Measurements from ENCODE around the gene ARRB1. TPM values are rescaled to one million over a fixed set of nuclear protein-coding genes. Genes with fewer than 3 reads are reported as not detected.

The ARRB1 gene
- total RNA-seq, 1 donor from 2014 or later: 13.2 TPM

- Mint-ChIP-seq H3K9me3 (ENCODE audit: unreplicated experiment) (no peaks in the 10 kb centered on the region), H3K4me3 (ENCODE audit: unreplicated experiment) (no peak overlapping the region), H3K27ac (ENCODE audit: unreplicated experiment) (no peak overlapping the region), H3K36me3 (ENCODE audit: unreplicated experiment) (peaks cover 1% of the 10 kb centered on the region), H3K4me1 (ENCODE audit: unreplicated experiment) (peaks cover 2% of the 10 kb centered on the region), H3K27me3 (ENCODE audit: unreplicated experiment) (peaks cover 12% of the 10 kb centered on the region)
- no peak for TF ChIP-seq CTCF (IDR thresholded peaks at IDR 0.05)
- no peak for DNase-seq (ENCODE audit: extremely low spot score, unreplicated experiment)
These were observed 42.8 kb upstream of the ARRB1 start for GRCh38 chr11:75394085-75394840.

- TF ChIP-seq CTCF (IDR thresholded peaks at IDR 0.05): no peak
- H3K9me3 Mint-ChIP-seq (ENCODE audit: unreplicated experiment): no peaks in the 10 kb centered on the region
- H3K4me1 Mint-ChIP-seq (ENCODE audit: unreplicated experiment): peaks cover 15% of the 10 kb centered on the region
- H3K27me3 Mint-ChIP-seq (ENCODE audit: unreplicated experiment): peaks cover 3% of the 10 kb centered on the region
- no peaks in the 10 kb centered on the region for H3K36me3 Mint-ChIP-seq (ENCODE audit: unreplicated experiment)
- no peak overlapping the region for H3K4me3 Mint-ChIP-seq (ENCODE audit: unreplicated experiment)
- DNase-seq (ENCODE audit: extremely low spot score, unreplicated experiment): no peak
- no peak overlapping the region for H3K27ac Mint-ChIP-seq (ENCODE audit: unreplicated experiment)
These were observed 38.5 kb upstream of the ARRB1 start for GRCh38 chr11:75389925-75390324.

GRCh38 chr11:75389276-75389605, 37.8 kb upstream of the ARRB1 start:
- TF ChIP-seq CTCF (IDR thresholded peaks at IDR 0.05): no peak
- Mint-ChIP-seq H3K9me3 (ENCODE audit: unreplicated experiment) (no peaks in the 10 kb centered on the region), H3K36me3 (ENCODE audit: unreplicated experiment) (no peaks in the 10 kb centered on the region), H3K27me3 (ENCODE audit: unreplicated experiment) (peaks cover 3% of the 10 kb centered on the region), H3K27ac (ENCODE audit: unreplicated experiment) (no peak overlapping the region), H3K4me1 (ENCODE audit: unreplicated experiment) (peaks cover 17% of the 10 kb centered on the region), H3K4me3 (ENCODE audit: unreplicated experiment) (no peak overlapping the region)
- no peak for DNase-seq (ENCODE audit: extremely low spot score, unreplicated experiment)

- TF ChIP-seq CTCF (IDR thresholded peaks at IDR 0.05): peak; percentile 85
- Mint-ChIP-seq H3K36me3 (ENCODE audit: unreplicated experiment) (no peaks in the 10 kb centered on the region), H3K4me3 (ENCODE audit: unreplicated experiment) (no peak overlapping the region), H3K27me3 (ENCODE audit: unreplicated experiment) (peaks cover 3% of the 10 kb centered on the region), H3K27ac (ENCODE audit: unreplicated experiment) (no peak overlapping the region), H3K4me1 (ENCODE audit: unreplicated experiment) (peaks cover 17% of the 10 kb centered on the region), H3K9me3 (ENCODE audit: unreplicated experiment) (no peaks in the 10 kb centered on the region)
- peak; percentile 87 for DNase-seq (ENCODE audit: extremely low spot score, unreplicated experiment)
These were observed 37.2 kb upstream of the ARRB1 start for GRCh38 chr11:75388386-75389275.

GRCh38 chr11:75387736-75388294, 36.4 kb upstream of the ARRB1 start:
- H3K27me3 Mint-ChIP-seq (ENCODE audit: unreplicated experiment): peaks cover 3% of the 10 kb centered on the region
- TF ChIP-seq CTCF (IDR thresholded peaks at IDR 0.05): no peak
- no peaks in the 10 kb centered on the region for H3K9me3 Mint-ChIP-seq (ENCODE audit: unreplicated experiment)
- H3K4me1 Mint-ChIP-seq (ENCODE audit: unreplicated experiment): peaks cover 17% of the 10 kb centered on the region
- H3K4me3 Mint-ChIP-seq (ENCODE audit: unreplicated experiment): no peak overlapping the region
- H3K36me3 Mint-ChIP-seq (ENCODE audit: unreplicated experiment): no peaks in the 10 kb centered on the region
- no peak for DNase-seq (ENCODE audit: extremely low spot score, unreplicated experiment)
- no peak overlapping the region for H3K27ac Mint-ChIP-seq (ENCODE audit: unreplicated experiment)

Data from osteocyte (in vitro differentiated cells).